DOHH2 (cell line): ENCODE data around the gene FRK.

Experiments used
- EZH2phosphoT487 ChIP-seq: fragments of 200-600 bp; sonication (generic); IDR thresholded peaks from 2 replicates; pipeline ENCODE4 v1.6.1; 2017; ENCODE audit warnings: borderline replicate concordance, mild to moderate bottlenecking, antibody characterized with exemption, low read length, moderate library complexity, mixed read lengths
- TF ChIP-seq, protein P1 (sequence below): fragments of 200-600 bp; sonication (generic); IDR thresholded peaks from one replicate; pipeline ENCODE4 v1.5.1; 2014; ENCODE audit warnings: antibody characterized with exemption, mild to moderate bottlenecking, low read depth, low read length; ENCODE audit not compliant: poor library complexity, severe bottlenecking

DNA sequence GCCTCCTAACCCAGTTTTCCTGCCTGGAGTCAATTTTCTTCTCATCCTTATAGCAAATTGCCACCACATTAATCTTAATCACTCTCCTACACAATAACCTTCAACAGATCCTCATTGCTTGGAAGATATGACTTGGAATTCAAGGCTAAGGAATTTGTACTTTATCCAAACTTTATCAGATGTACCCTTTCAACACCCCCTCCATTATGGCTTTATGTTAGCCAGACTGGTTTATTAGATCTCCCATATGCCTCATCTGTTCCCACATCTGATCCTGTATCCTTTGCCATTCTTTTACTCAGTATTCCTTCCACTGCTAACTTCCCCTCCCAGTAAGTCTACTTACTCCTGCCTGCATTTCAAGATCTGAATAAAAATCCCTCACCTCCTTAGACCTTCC, 4.0 kb upstream of the FRK start:
- TF ChIP-seq, protein P1, sequence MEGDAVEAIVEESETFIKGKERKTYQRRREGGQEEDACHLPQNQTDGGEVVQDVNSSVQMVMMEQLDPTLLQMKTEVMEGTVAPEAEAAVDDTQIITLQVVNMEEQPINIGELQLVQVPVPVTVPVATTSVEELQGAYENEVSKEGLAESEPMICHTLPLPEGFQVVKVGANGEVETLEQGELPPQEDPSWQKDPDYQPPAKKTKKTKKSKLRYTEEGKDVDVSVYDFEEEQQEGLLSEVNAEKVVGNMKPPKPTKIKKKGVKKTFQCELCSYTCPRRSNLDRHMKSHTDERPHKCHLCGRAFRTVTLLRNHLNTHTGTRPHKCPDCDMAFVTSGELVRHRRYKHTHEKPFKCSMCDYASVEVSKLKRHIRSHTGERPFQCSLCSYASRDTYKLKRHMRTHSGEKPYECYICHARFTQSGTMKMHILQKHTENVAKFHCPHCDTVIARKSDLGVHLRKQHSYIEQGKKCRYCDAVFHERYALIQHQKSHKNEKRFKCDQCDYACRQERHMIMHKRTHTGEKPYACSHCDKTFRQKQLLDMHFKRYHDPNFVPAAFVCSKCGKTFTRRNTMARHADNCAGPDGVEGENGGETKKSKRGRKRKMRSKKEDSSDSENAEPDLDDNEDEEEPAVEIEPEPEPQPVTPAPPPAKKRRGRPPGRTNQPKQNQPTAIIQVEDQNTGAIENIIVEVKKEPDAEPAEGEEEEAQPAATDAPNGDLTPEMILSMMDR: no peak
- no peak for TF ChIP-seq EZH2phosphoT487
